ENCODE results near the gene DCLK3.

DNA sequence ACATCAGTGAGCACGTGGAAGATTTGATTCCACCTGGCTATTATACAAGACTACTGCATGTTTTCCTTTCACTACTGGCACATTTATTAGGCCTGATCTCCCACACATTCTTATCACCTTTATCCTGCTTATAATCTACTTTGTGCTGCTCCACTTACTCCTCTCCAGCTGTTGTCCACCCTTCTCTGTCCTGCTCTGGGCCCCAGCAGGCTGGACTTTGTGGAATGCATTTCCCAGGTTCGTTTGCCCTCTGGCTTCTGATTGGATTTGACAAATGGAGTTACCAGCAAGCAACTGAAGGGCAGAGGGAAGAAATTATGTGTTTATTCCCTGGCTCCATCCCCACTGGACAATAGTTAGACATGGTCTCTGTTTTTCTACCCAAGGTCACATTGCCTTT lies 75.5 kb downstream of the DCLK3 start:
- TF ChIP-seq, protein P1, sequence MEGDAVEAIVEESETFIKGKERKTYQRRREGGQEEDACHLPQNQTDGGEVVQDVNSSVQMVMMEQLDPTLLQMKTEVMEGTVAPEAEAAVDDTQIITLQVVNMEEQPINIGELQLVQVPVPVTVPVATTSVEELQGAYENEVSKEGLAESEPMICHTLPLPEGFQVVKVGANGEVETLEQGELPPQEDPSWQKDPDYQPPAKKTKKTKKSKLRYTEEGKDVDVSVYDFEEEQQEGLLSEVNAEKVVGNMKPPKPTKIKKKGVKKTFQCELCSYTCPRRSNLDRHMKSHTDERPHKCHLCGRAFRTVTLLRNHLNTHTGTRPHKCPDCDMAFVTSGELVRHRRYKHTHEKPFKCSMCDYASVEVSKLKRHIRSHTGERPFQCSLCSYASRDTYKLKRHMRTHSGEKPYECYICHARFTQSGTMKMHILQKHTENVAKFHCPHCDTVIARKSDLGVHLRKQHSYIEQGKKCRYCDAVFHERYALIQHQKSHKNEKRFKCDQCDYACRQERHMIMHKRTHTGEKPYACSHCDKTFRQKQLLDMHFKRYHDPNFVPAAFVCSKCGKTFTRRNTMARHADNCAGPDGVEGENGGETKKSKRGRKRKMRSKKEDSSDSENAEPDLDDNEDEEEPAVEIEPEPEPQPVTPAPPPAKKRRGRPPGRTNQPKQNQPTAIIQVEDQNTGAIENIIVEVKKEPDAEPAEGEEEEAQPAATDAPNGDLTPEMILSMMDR (conservative IDR thresholded peaks at IDR 0.05; ENCODE audit: low read depth, low read length) = no peak
- no peak for TF ChIP-seq RAD21 (IDR thresholded peaks at IDR 0.05; ENCODE audit: low read length)
- TF ChIP-seq RFX5 (IDR thresholded peaks at IDR 0.05; ENCODE audit: low read depth, low read length) = no peak
- TF ChIP-seq POLR2A (IDR thresholded peaks at IDR 0.05; ENCODE audit: low read depth, low read length) = no peak
- TF ChIP-seq SMC3 (IDR thresholded peaks at IDR 0.05; ENCODE audit: low read depth, low read length) = no peak
- no peak for TF ChIP-seq MXI1 (IDR thresholded peaks at IDR 0.05; ENCODE audit: borderline replicate concordance, low read depth, low read length)
- TF ChIP-seq RCOR1 (IDR thresholded peaks at IDR 0.05; ENCODE audit: insufficient replicate concordance, low read length) = no peak
